Measurements from ENCODE around the gene CHST15.
"Not testable (repeated sequence)": the region's sequence is repeated elsewhere in the genome, so short reads cannot be mapped to it uniquely, and the experiment has no call there.

CHST15 gene

GRCh38 chr10:124044143-124044862, 49.1 kb downstream of the CHST15 start:
- no peak for DNase-seq (ENCODE audit: low read depth)

- DNase-seq (ENCODE audit: low read depth), result no peak
These were observed 49.9 kb downstream of the CHST15 start for GRCh38 chr10:124043310-124044142.

- DNase-seq (ENCODE audit: low read depth), result no peak
These were observed 50.6 kb downstream of the CHST15 start for GRCh38 chr10:124042656-124043309.

- DNase-seq (ENCODE audit: low read depth), result no peak
These were observed 51.5 kb downstream of the CHST15 start for GRCh38 chr10:124041675-124042445.

GRCh38 chr10:124040451-124041188, 52.8 kb downstream of the CHST15 start:
- DNase-seq (ENCODE audit: low read depth), result no peak

GRCh38 chr10:124039483-124040013, 53.9 kb downstream of the CHST15 start:
- no peak for DNase-seq (ENCODE audit: low read depth)

- DNase-seq (ENCODE audit: low read depth), result no peak
These were observed 55.6 kb downstream of the CHST15 start for GRCh38 chr10:124037784-124038183.

- no peak for DNase-seq (ENCODE audit: low read depth)
These were observed 56.1 kb downstream of the CHST15 start for GRCh38 chr10:124037286-124037685.

- no peak for DNase-seq (ENCODE audit: low read depth)
These were observed 56.7 kb downstream of the CHST15 start for GRCh38 chr10:124036746-124037145.

- DNase-seq (ENCODE audit: low read depth), result peak; percentile 59
These were observed 57.4 kb downstream of the CHST15 start for GRCh38 chr10:124035928-124036558.

GRCh38 chr10:124035306-124035927, 58.0 kb downstream of the CHST15 start:
- peak; percentile 25 for DNase-seq (ENCODE audit: low read depth)

GRCh38 chr10:124034576-124035305, 58.7 kb downstream of the CHST15 start:
- DNase-seq (ENCODE audit: low read depth), result not testable (repeated sequence)

GRCh38 chr10:124033887-124034218, 59.5 kb downstream of the CHST15 start:
- no peak for DNase-seq (ENCODE audit: low read depth)

GRCh38 chr10:124032971-124033886, 60.2 kb downstream of the CHST15 start:
- DNase-seq (ENCODE audit: low read depth), result no peak

- no peak for DNase-seq (ENCODE audit: low read depth)
These were observed 61.1 kb downstream of the CHST15 start for GRCh38 chr10:124032087-124032935.

GRCh38 chr10:124030492-124031110, 62.8 kb downstream of the CHST15 start:
- DNase-seq (ENCODE audit: low read depth), result no peak

- no peak for DNase-seq (ENCODE audit: low read depth)
These were observed 63.3 kb downstream of the CHST15 start for GRCh38 chr10:124030061-124030460.

Measured in CMK (cell line).